Hepatocyte (in vitro differentiated cells): ENCODE data around the gene PNPLA2.

ENCODE experiments used
- EZH2 ChIP-seq: fragments of 200-600 bp; sonication (generic); IDR thresholded peaks from 2 replicates; pipeline ENCODE4 v1.6.1; 2016; ENCODE audit warnings: antibody characterized with exemption, mild to moderate bottlenecking, borderline replicate concordance
- TF ChIP-seq, protein P1 (sequence below): fragments of 200-600 bp; sonication (generic); IDR thresholded peaks from 2 replicates; pipeline ENCODE4 v1.5.1; 2016; ENCODE audit warnings: antibody characterized with exemption, mild to moderate bottlenecking; ENCODE audit not compliant: poor library complexity

DNA sequence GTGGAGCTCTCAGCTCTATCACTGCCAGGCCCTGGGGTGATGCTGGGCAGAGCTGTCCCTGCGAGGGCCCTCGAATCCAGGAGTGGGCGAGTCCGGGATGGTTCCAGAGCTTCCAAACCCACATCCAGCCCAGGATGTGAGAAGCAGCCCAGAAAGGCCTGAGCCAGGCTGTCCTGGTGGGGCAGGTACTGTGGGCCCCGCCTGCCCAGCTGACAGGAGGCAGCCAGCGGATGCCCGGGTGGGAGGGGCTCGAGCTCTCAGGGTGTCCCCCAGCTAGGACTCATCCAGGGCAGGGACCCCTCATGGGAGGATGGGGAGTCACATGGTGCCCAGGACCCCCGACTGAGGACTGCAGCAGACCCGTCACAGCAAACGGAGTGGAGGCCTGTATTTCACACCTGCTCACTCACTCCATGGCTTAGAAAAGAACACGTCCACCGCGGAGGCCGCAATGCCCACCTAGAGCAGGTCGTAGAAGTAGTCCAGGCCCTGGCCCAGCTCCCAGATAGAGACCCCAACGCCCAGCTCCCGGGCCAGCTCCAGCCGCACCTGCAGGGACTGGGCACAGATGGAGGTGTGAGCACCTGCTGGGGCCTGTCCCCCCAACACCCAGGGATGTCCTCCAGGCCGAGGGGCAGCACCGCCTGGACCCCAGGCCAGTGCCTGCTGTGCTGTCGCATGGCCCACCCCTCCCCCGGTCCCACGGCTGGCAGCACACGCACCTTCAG is 50.8 kb downstream of the PNPLA2 start:
- TF ChIP-seq, protein P1, sequence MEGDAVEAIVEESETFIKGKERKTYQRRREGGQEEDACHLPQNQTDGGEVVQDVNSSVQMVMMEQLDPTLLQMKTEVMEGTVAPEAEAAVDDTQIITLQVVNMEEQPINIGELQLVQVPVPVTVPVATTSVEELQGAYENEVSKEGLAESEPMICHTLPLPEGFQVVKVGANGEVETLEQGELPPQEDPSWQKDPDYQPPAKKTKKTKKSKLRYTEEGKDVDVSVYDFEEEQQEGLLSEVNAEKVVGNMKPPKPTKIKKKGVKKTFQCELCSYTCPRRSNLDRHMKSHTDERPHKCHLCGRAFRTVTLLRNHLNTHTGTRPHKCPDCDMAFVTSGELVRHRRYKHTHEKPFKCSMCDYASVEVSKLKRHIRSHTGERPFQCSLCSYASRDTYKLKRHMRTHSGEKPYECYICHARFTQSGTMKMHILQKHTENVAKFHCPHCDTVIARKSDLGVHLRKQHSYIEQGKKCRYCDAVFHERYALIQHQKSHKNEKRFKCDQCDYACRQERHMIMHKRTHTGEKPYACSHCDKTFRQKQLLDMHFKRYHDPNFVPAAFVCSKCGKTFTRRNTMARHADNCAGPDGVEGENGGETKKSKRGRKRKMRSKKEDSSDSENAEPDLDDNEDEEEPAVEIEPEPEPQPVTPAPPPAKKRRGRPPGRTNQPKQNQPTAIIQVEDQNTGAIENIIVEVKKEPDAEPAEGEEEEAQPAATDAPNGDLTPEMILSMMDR: no peak
- TF ChIP-seq EZH2: no peak
